K562 (cell line): ENCODE measurements around the gene GIGYF2. TPM values are rescaled to one million over a fixed set of nuclear protein-coding genes. Genes with fewer than 3 reads are reported as not detected.
A peak's percentile ranks its signal among the peaks of the same experiment; 100 is the strongest.

Source experiments
- ATAC-seq: fragments of 200-7000 bp; cut with Tn5 transposase; 3 replicates; pipeline ENCODE4 v1.9.1; 2020; ENCODE audit warnings: moderate library complexity
- BruUV-seq: library from RNA; stranded (reverse); fragments of 400-500 nt; replicated peaks from 2 replicates; lab custom pipeline; 2021; lab: Mats Ljungman, UMichigan
- CTCF ChIA-PET: fragments of 300-600 bp; formaldehyde crosslinking; extraction: SDS; loops from one replicate; lab custom pipeline; 2021; ENCODE audit warnings: low intra/inter-chr PET ratio; lab: Yijun Ruan, JAX
- POLR2A ChIA-PET: fragments of 300-600, 350-650 bp; sonication (Branson Sonifier 250); formaldehyde crosslinking; extraction: SDS; loops from one replicate; lab custom pipeline; 2021; ENCODE audit warnings: antibody characterized with exemption, inconsistent platforms; lab: Yijun Ruan, JAX
- DNase-seq, 4 experiments: peaks; one replicate each; pipeline versions ENCODE4 v3.0.0 to v3.0.0-alpha.2; 2011 to 2018; ENCODE audit warnings: low spot score in 3 of 4, mixed read lengths in 3 of 4; ENCODE audit errors: extremely low read depth in 1 of 4
- FAIRE-seq: peaks from 2 replicates; lab custom pipeline; 2011; peaks lifted over from hg19 to GRCh38; lab: Jason Lieb, UNC
- H2AFZ ChIP-seq: 2 replicates; pipeline ENCODE4 v1.6.0; 2011; ENCODE audit warnings: low read depth, low read length, control low read depth, inconsistent platforms
- H3K27ac ChIP-seq: fragments of 200-600 bp; 3 replicates; pipeline ENCODE4 v1.8.0; 2011; ENCODE audit warnings: low read depth, mild to moderate bottlenecking, control low read depth, inconsistent platforms, low read length, moderate library complexity, mixed read lengths; ENCODE audit errors: extremely low read depth
- H3K27me3 ChIP-seq, 2 experiments: fragments of 300-600 bp in 1 of 2; 2 replicates in 1 of 2; 3 replicates in 1 of 2; pipeline versions ENCODE4 v1.6.0 to v1.8.0; 2011; ENCODE audit warnings: inconsistent platforms in 2 of 2, low read length in 2 of 2, mild to moderate bottlenecking in 1 of 2, mixed read lengths in 1 of 2, moderate library complexity in 1 of 2; ENCODE audit not compliant: control insufficient read depth in 2 of 2, insufficient read depth in 2 of 2
- H3K36me3 ChIP-seq: fragments of 300-600 bp; 3 replicates; pipeline ENCODE4 v1.8.0; 2011; ENCODE audit warnings: mild to moderate bottlenecking, low read length, inconsistent platforms; ENCODE audit not compliant: control insufficient read depth, insufficient read depth
- H3K4me1 ChIP-seq, 2 experiments: fragments of 200-600 bp in 1 of 2; replicated peaks in 1 of 2; 2 replicates in 1 of 2; 3 replicates in 1 of 2; pipeline versions ENCODE4 v1.5.1 to v1.8.0; 2011; ENCODE audit warnings: inconsistent platforms in 2 of 2, low read length in 2 of 2, mild to moderate bottlenecking in 1 of 2, mixed read lengths in 1 of 2, moderate library complexity in 1 of 2; ENCODE audit not compliant: control insufficient read depth in 2 of 2, insufficient read depth in 2 of 2
- H3K4me2 ChIP-seq: 2 replicates; pipeline ENCODE4 v1.6.1; 2011; ENCODE audit warnings: low read length, control low read depth, inconsistent platforms, mixed read lengths; ENCODE audit not compliant: insufficient read depth
- H3K4me3 ChIP-seq: fragments of 200-600 bp; sonication (generic), shearing (Covaris generic); 2 replicates; pipeline ENCODE4 v1.5.1; 2016; ENCODE audit warnings: control low read depth, inconsistent platforms
- H3K79me2 ChIP-seq: fragments of 200-600 bp; 3 replicates; pipeline ENCODE4 v1.8.0; 2011; ENCODE audit warnings: low read length, inconsistent platforms; ENCODE audit not compliant: control insufficient read depth, insufficient read depth
- H3K9ac ChIP-seq, 2 experiments: 2 replicates each; pipeline versions ENCODE4 v1.6.0 to v1.6.1; 2011; ENCODE audit warnings: low read depth in 2 of 2, low read length in 2 of 2, control low read depth in 1 of 2, inconsistent platforms in 1 of 2, mild to moderate bottlenecking in 1 of 2, mixed read lengths in 1 of 2; ENCODE audit not compliant: insufficient read depth in 1 of 2
- H3K9me1 ChIP-seq: one replicate; pipeline ENCODE4 v1.6.0; 2011; ENCODE audit warnings: inconsistent platforms, mild to moderate bottlenecking, low read length, moderate library complexity; ENCODE audit not compliant: control insufficient read depth, insufficient read depth
- H3K9me3 ChIP-seq: replicated peaks from 2 replicates; pipeline ENCODE4 v1.5.1; 2011; ENCODE audit warnings: low read depth, low read length, inconsistent platforms; ENCODE audit not compliant: control insufficient read depth, insufficient read depth
- H4K20me1 ChIP-seq: replicated peaks from 2 replicates; pipeline ENCODE4 v1.6.1; 2011; ENCODE audit warnings: low read length, inconsistent platforms, mixed read lengths; ENCODE audit not compliant: control insufficient read depth, insufficient read depth
- C11orf30 ChIP-seq: fragments of 450-650 bp; IDR thresholded peaks from 2 replicates; pipeline ENCODE4 v1.6.1; 2016; ENCODE audit warnings: low read depth, mild to moderate bottlenecking
- NFE2L1 ChIP-seq: fragments of 450-650 bp; IDR thresholded peaks from 2 replicates; pipeline ENCODE4 v1.6.1; 2016; ENCODE audit warnings: missing genetic modification characterization, low read depth, mild to moderate bottlenecking, missing compliant biosample characterization, moderate library complexity, borderline replicate concordance
- ZNF316 ChIP-seq: fragments of 450-650 bp; IDR thresholded peaks from 2 replicates; pipeline ENCODE4 v1.6.1; 2016
- ZNF830 ChIP-seq: fragments of 250-450 bp; sonication (Bioruptor Pico); IDR thresholded peaks from 2 replicates; pipeline ENCODE4 v1.5.0; 2021; ENCODE audit warnings: mild to moderate bottlenecking
- WGBS: fragments of 100-300 bp; shearing (Covaris generic); methylation state at CpG from one replicate; pipeline ENCODE4 v1.1.6; 2016; ENCODE audit warnings: low coverage, mixed read lengths; ENCODE audit not compliant: insufficient coverage; ENCODE audit errors: missing lambda C conversion rate; 5-methylcytosine and 5-hydroxymethylcytosine counted together
- in situ Hi-C: fragments of 300-500 bp; cut with MboI; formaldehyde crosslinking; loops from 4 replicates; pipeline ENCODE4 v1.15.0; 2018; ENCODE audit warnings: inconsistent platforms, mixed read lengths
- intact Hi-C: fragments of 100-400 bp; cut with micrococcal nuclease; formaldehyde crosslinking; loops from 2 replicates; pipeline ENCODE4 v1.14.2; 2022
- polyA plus RNA-seq, 8 experiments: library from polyadenylated mRNA; depleted of rRNA in 4 of 8; stranded (reverse) in 5 of 8; unstranded in 3 of 8; fragments of >200 nt; fragmentation: Nextera tagmentation in 2 of 8; fragmentation: Illumina TruSeq in 1 of 8; extraction: Ambion mirVana in 2 of 8; extraction: Trizol in 1 of 8; gene quantifications; 2 replicates each; pipeline versions ENCODE4 v1.2.1 to v1.2.3, GENCODE V29; 2011 to 2014; ENCODE audit warnings: inconsistent platforms in 1 of 8, missing spikeins in 1 of 8
- total RNA-seq, 7 experiments: library from RNA; depleted of rRNA in 6 of 7; stranded (reverse); fragments of >200 nt in 6 of 7; fragmentation: Illumina TruSeq in 2 of 7; extraction: Trizol in 2 of 7; gene quantifications; 2 replicates each; pipeline versions ENCODE4 v1.2.1 to v1.2.3, GENCODE V29; 2011 to 2021; ENCODE audit warnings: low replicate concordance in 1 of 7
- TF ChIP-seq, protein P1 (sequence below): fragments of 450-650 bp; formaldehyde crosslinking; conservative IDR thresholded peaks from 2 replicates; pipeline ENCODE4 v1.4.0; 2022; ENCODE audit warnings: mild to moderate bottlenecking, missing genetic modification characterization

Gene GIGYF2
- total and polyA plus RNA-seq, 9 of the 15 experiments (the other 6 are each of a cell fraction or from before 2014, with no cell fraction given), result 12.7 to 52.7 (median 34.9) TPM

DNA sequence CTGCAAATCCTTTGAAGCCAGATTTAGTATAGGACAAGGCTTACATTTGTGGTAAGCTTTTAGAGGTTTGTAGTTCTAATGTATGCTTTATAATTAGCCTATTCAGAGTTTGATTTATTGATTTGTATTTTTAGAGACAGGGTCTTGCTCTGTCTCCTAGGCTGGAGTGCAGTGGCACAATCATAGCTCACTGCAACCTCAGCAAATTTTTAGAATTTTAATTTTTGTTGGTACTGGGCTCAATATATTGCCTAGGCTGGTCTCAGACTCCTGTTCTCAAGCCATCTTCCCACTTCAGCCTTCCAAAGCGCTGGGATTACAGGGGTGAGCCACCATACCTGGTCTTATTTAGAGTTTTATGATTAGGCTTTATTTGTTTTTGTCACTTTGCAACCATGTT, 74.7 kb downstream of the GIGYF2 start:
- H3K79me2 ChIP-seq, result no peaks in the 10 kb centered on the region
- intact Hi-C loops, result no loop called here
- H2AFZ ChIP-seq, result no peak overlapping the region
- ChIA-PET POLR2A (interaction anchor here (1.7 kb wide), 1 partner anchor 13 kb away, joined by 6 read pairs; no protein-coding TSS in a partner anchor), CTCF (interaction anchor here (0.6 kb wide), 1 partner anchor 32 kb away, joined by 6 read pairs; no protein-coding TSS in a partner anchor)
- in situ Hi-C loops, result no loop called here
- ATAC-seq, result no peak
- H3K9ac ChIP-seq, result no peak overlapping the region
- H3K4me1 ChIP-seq, result no peaks in the 10 kb centered on the region
- no peak for DNase-seq
- no peak overlapping the region for H3K27ac ChIP-seq
- no peaks in the 10 kb centered on the region for H3K27me3 ChIP-seq
- WGBS, result 100% methylated on average over 1 of the region's 1 CpG
- H3K9me1 ChIP-seq, result no peaks in the 10 kb centered on the region
- BruUV-seq, result no TSS peak
- TF ChIP-seq C11orf30 (peak; percentile 18; the same call in 1 of the 2 replicates), ZNF316 (peak; percentile 29; the same call in 1 of the 2 replicates), ZNF830 (CRISPR knock-in tag) (no peak)
- H4K20me1 ChIP-seq, result no peaks in the 10 kb centered on the region
- H3K4me3 ChIP-seq, result no peak overlapping the region
- peaks cover 50% of the 10 kb centered on the region for H3K36me3 ChIP-seq
- H3K4me2 ChIP-seq, result no peak overlapping the region
- no peaks in the 10 kb centered on the region for H3K9me3 ChIP-seq
- no peak for FAIRE-seq

DNA sequence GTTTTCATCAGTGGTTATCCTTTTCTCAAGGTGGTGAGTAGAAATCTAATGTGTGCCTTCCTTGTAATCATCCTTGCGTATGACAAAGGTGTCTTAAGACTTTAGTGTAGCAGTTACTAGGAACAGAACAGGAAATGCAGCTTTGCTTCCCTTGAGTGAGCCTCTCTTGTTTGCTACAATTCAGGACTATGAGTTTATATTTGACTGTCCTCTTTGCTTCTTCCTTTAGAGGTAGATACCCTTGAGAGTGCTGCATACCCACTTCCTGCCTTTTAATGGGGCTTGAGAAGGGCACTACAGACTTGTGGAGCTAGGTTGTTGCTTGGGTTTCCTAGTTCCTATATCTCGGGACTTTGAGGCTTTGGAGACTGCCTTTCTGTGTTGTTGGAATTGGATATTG, 75.4 kb downstream of the GIGYF2 start:
- H3K27ac ChIP-seq, result no peak overlapping the region
- no peaks in the 10 kb centered on the region for H3K27me3 ChIP-seq
- H3K79me2 ChIP-seq, result no peaks in the 10 kb centered on the region
- H4K20me1 ChIP-seq, result no peaks in the 10 kb centered on the region
- no peak overlapping the region for H3K9ac ChIP-seq
- no peak overlapping the region for H2AFZ ChIP-seq
- 100% methylated on average over 2 of the region's 2 CpGs for WGBS
- H3K9me3 ChIP-seq, result no peaks in the 10 kb centered on the region
- H3K36me3 ChIP-seq, result peaks cover 51% of the 10 kb centered on the region
- FAIRE-seq, result no peak
- no TSS peak for BruUV-seq
- no peak overlapping the region for H3K4me2 ChIP-seq
- no peak for DNase-seq
- H3K4me1 ChIP-seq, result no peaks in the 10 kb centered on the region
- intact Hi-C loops, result no loop called here
- H3K9me1 ChIP-seq, result no peaks in the 10 kb centered on the region
- POLR2A ChIA-PET, result interaction anchor here (1.7 kb wide), 1 partner anchor 14 kb away, joined by 6 read pairs; no protein-coding TSS in a partner anchor
- TF ChIP-seq, protein P1, sequence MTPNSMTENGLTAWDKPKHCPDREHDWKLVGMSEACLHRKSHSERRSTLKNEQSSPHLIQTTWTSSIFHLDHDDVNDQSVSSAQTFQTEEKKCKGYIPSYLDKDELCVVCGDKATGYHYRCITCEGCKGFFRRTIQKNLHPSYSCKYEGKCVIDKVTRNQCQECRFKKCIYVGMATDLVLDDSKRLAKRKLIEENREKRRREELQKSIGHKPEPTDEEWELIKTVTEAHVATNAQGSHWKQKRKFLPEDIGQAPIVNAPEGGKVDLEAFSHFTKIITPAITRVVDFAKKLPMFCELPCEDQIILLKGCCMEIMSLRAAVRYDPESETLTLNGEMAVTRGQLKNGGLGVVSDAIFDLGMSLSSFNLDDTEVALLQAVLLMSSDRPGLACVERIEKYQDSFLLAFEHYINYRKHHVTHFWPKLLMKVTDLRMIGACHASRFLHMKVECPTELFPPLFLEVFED (CRISPR knock-in tag), result no peak
- no peak for TF ChIP-seq NFE2L1
- H3K4me3 ChIP-seq, result no peak overlapping the region
- in situ Hi-C loops, result no loop called here
- CTCF ChIA-PET, result interaction anchor here (0.6 kb wide), 1 partner anchor 33 kb away, joined by 6 read pairs; no protein-coding TSS in a partner anchor
- no peak for ATAC-seq
